ENCODE results near the gene CRACR2B. TPM values are rescaled to one million over a fixed set of nuclear protein-coding genes. Genes with fewer than 3 reads are reported as not detected.

CRACR2B gene
- total and polyA plus RNA-seq, 10 of the 15 experiments (the other 5 are each of a cell fraction or from before 2014, with no cell fraction given), result 0.10 to 33.7 (median 12.7) TPM

DNA sequence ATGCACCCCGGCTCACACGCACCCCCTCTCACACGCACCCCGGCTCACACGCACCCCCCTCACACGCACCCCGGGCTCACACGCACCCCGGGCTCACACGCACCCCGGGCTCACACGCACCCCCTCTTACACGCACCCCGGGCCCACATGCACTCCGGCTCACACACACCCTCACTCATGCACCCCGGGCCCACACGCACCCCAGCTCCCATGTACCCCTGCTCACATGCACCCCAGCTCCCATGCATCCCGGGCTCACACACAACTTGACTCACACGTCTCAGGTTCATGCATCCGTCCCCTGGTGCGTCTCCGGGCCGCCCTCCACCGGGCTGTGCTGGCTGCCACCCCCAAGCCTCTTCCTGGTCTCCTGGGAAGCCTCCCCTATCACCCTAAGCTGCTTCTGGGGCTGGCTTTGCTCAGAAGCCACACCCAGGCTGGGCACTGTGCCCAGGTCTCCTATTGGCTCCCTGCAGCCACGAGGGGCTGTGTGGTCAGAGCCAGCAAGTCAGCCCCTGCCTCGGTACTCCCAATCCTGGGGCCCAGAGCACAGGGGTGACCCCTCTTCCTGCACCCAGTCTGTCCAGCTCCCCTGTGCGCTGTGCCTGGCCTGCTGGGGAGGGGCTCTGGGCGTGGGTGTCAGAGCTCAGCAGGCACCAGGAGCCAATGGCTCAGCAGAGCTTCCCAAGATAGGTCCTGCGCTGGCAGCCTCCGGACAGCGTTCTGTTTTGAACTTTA, 31.8 kb downstream of the CRACR2B start:
- Histone ChIP-seq H3K27me3 (replicated peaks in 1 of 2; ENCODE audit: control insufficient read depth in 2 of 2, insufficient read depth in 2 of 2, low read length in 1 of 2) (no peaks in the 10 kb centered on the region), H3K27ac (ENCODE audit: control insufficient read depth, insufficient read depth) (no peak overlapping the region), H2AFZ (ENCODE audit: control insufficient read depth, low read depth, low read length) (no peak overlapping the region), H3K36me3 (ENCODE audit: control insufficient read depth in 2 of 2, insufficient read depth in 2 of 2, low read length in 1 of 2) (no peaks in the 10 kb centered on the region), H3K79me2 (ENCODE audit: control insufficient read depth, insufficient read depth, low read length) (no peaks in the 10 kb centered on the region), H3K4me2 (ENCODE audit: control insufficient read depth, insufficient read depth) (no peak overlapping the region), H3K4me1 (ENCODE audit: control insufficient read depth, insufficient read depth, low read length) (no peaks in the 10 kb centered on the region), H3K4me3 (no peak overlapping the region), H4K20me1 (ENCODE audit: control insufficient read depth, insufficient read depth) (no peaks in the 10 kb centered on the region), H3K9ac (ENCODE audit: control insufficient read depth, insufficient read depth, low read length) (no peak overlapping the region), H3K9me3 (replicated peaks; ENCODE audit: control insufficient read depth, insufficient read depth, low read length) (no peaks in the 10 kb centered on the region)
- POLR2A ChIA-PET, result no interaction called here
- intact Hi-C loops (cut with micrococcal nuclease; ENCODE audit: unreplicated experiment), result no loop called here
- no peak for DNase-seq (ENCODE audit: low read depth, low spot score)
- no TSS peak for BruUV-seq (replicated peaks)
- TF ChIP-seq, protein P1, sequence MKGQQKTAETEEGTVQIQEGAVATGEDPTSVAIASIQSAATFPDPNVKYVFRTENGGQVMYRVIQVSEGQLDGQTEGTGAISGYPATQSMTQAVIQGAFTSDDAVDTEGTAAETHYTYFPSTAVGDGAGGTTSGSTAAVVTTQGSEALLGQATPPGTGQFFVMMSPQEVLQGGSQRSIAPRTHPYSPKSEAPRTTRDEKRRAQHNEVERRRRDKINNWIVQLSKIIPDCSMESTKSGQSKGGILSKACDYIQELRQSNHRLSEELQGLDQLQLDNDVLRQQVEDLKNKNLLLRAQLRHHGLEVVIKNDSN (IDR thresholded peaks at IDR 0.05; ENCODE audit: borderline replicate concordance, extremely low read length, insufficient read depth, low read depth, low read length), result peak; percentile 37
- TF ChIP-seq ESRRA (IDR thresholded peaks at IDR 0.05; ENCODE audit: low read length), result no peak
- 0 out of 2 replicates have a peak, but pooled peaks have one; percentile 30 for TF ChIP-seq POLR2A (IDR thresholded peaks at IDR 0.05; ENCODE audit: low read depth, low read length)
- RAD21 ChIA-PET (ENCODE audit: unreplicated experiment), result no interaction called here
- no peak for FAIRE-seq
- CTCF ChIA-PET, result no interaction called here
- in situ Hi-C loops (cut with MboI), result no loop called here
- ATAC-seq, result peak; percentile 43
- 54% methylated on average over 21 of the region's 31 CpGs for WGBS (ENCODE audit: insufficient coverage, insufficient replicate concordance, low lambda C conversion rate, missing lambda C conversion rate)
- SMC1A ChIA-PET (ENCODE audit: uncharacterized antibody, unreplicated experiment), result no interaction called here

DNA sequence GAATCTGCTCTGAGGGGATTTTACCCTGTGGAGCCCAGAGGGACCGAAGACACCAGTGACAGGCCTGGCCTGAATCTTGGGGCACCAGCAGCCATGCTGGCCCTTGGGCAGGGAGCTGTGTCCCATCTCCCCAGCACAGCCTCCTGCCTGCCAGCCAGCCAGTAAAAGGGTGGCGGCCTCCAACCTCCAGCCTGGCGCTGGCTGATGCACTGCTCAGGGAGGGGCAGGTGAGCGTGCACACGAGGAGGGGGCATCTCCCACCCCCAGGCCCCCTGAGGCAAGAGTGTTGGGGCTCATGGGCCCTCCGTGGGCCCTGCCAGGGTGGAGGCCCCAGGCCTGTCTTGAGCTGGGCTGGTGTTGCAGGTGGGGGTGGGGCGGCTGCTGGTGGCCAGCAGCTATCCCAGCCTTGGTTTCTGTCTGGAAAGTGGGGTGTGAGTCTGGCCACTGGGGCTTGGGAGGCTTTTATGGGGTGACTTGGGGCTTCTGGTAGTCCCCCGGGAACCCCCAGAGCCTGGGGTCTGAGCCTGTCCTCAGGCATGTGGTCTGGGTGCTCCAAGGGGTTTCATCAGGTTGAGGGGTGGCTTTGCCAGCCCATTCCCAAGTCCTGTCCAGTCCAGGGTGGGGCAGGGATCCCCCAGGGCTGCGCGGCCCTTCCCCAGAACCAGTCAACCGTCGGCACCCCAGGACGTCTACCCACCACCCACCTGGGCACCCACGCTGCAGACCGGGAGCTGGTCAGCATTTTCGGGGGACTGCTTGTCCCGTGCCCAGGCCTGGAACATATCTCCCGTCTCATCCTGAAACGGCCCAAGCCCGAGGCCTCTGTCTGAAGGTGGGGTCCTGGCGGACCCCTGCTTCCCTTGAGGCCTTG, 32.8 kb downstream of the CRACR2B start:
- Histone ChIP-seq H3K79me2 (ENCODE audit: control insufficient read depth, insufficient read depth, low read length) (no peaks in the 10 kb centered on the region), H3K4me1 (ENCODE audit: control insufficient read depth, insufficient read depth, low read length) (no peaks in the 10 kb centered on the region), H3K27ac (ENCODE audit: control insufficient read depth, insufficient read depth) (no peak overlapping the region), H3K9ac (ENCODE audit: control insufficient read depth, insufficient read depth, low read length) (no peak overlapping the region), H3K4me2 (ENCODE audit: control insufficient read depth, insufficient read depth) (no peak overlapping the region), H3K4me3 (no peak overlapping the region), H3K27me3 (replicated peaks in 1 of 2; ENCODE audit: control insufficient read depth in 2 of 2, insufficient read depth in 2 of 2, low read length in 1 of 2) (no peaks in the 10 kb centered on the region), H3K9me3 (replicated peaks; ENCODE audit: control insufficient read depth, insufficient read depth, low read length) (no peaks in the 10 kb centered on the region), H3K36me3 (ENCODE audit: control insufficient read depth in 2 of 2, insufficient read depth in 2 of 2, low read length in 1 of 2) (no peaks in the 10 kb centered on the region), H2AFZ (ENCODE audit: control insufficient read depth, low read depth, low read length) (no peak overlapping the region), H4K20me1 (ENCODE audit: control insufficient read depth, insufficient read depth) (no peaks in the 10 kb centered on the region)
- whole genome bisulfite sequencing (ENCODE audit: insufficient coverage, insufficient replicate concordance, low lambda C conversion rate, missing lambda C conversion rate), result 32% methylated on average over 21 of the region's 21 CpGs
- CTCF ChIA-PET, result no interaction called here
- ATAC-seq (no peak), FAIRE-seq (no peak), DNase-seq (ENCODE audit: low read depth, low spot score) (no peak)
- intact Hi-C loops (cut with micrococcal nuclease; ENCODE audit: unreplicated experiment) (no loop called here), in situ Hi-C loops (cut with MboI) (no loop called here)
- RAD21 ChIA-PET (ENCODE audit: unreplicated experiment), result no interaction called here
- POLR2A ChIA-PET, result no interaction called here
- SMC1A ChIA-PET (ENCODE audit: uncharacterized antibody, unreplicated experiment), result no interaction called here
- no TSS peak for BruUV-seq (replicated peaks)
- TF ChIP-seq WRNIP1 (IDR thresholded peaks at IDR 0.05; ENCODE audit: borderline replicate concordance, low read depth, low read length) (no peak), KAT2A (conservative IDR thresholded peaks at IDR 0.05; ENCODE audit: control insufficient read depth, low read depth, low read length) (no peak), FOXM1 (IDR thresholded peaks at IDR 0.05; ENCODE audit: low read depth, low read length) (no peak), EZH2 (IDR thresholded peaks at IDR 0.05; ENCODE audit: borderline replicate concordance, control insufficient read depth, low read depth, low read length) (no peak), TAF1 (IDR thresholded peaks at IDR 0.05; ENCODE audit: borderline replicate concordance, low read depth, low read length) (no peak), CREB1 (IDR thresholded peaks at IDR 0.05; ENCODE audit: low read depth) (no peak), MYB (IDR thresholded peaks at IDR 0.05; ENCODE audit: borderline replicate concordance, low read depth, low read length) (no peak), MEF2A (IDR thresholded peaks at IDR 0.05; ENCODE audit: insufficient read depth, low read depth, low read length) (no peak), CBX5 (IDR thresholded peaks at IDR 0.05; ENCODE audit: low read depth) (no peak), POLR2AphosphoS2 (IDR thresholded peaks at IDR 0.05; ENCODE audit: low read depth, low read length) (no peak)
- TF ChIP-seq, protein P2, sequence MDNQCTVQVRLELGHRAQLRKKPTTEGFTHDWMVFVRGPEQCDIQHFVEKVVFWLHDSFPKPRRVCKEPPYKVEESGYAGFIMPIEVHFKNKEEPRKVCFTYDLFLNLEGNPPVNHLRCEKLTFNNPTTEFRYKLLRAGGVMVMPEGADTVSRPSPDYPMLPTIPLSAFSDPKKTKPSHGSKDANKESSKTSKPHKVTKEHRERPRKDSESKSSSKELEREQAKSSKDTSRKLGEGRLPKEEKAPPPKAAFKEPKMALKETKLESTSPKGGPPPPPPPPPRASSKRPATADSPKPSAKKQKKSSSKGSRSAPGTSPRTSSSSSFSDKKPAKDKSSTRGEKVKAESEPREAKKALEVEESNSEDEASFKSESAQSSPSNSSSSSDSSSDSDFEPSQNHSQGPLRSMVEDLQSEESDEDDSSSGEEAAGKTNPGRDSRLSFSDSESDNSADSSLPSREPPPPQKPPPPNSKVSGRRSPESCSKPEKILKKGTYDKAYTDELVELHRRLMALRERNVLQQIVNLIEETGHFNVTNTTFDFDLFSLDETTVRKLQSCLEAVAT (IDR thresholded peaks at IDR 0.05), result no peak
